ENCODE measurements around the gene HOXC11. TPM values are rescaled to one million over a fixed set of nuclear protein-coding genes. Genes with fewer than 3 reads are reported as not detected.
A peak's percentile ranks its signal among the peaks of the same experiment; 100 is the strongest.

Gene HOXC11
- total and polyA plus RNA-seq, 4 donors = 0.38 to 4.1 TPM; not detected in 2

GRCh38 chr12:53950437-53950773 lies 22.5 kb upstream of the HOXC11 start:
- intact Hi-C loops (cut with DNase I) = no loop called here
- DNase-seq (no peak), ATAC-seq (ENCODE audit: low FRiP score) (no peak)
- Histone ChIP-seq H3K27me3 (ENCODE audit: control insufficient read depth in 1 of 2, insufficient read depth in 2 of 2, low read length in 1 of 2) (no peaks in the 10 kb centered on the region), H3K4me1 (ENCODE audit: control insufficient read depth in 1 of 2, insufficient read depth in 2 of 2, low read length in 2 of 2) (no peaks in the 10 kb centered on the region), H3K27ac (ENCODE audit: low read depth in 1 of 2, low read length in 2 of 2) (no peak overlapping the region), H3K36me3 (ENCODE audit: control insufficient read depth in 1 of 2, insufficient read depth in 2 of 2, low read length in 1 of 2) (no peaks in the 10 kb centered on the region), H3K4me3 (ENCODE audit: low read length in 2 of 2) (no peak overlapping the region), H3K9me3 (ENCODE audit: control insufficient read depth, low read length) (no peaks in the 10 kb centered on the region)
- 6% methylated on average over 10 of the region's 10 CpGs for WGBS, 2 donors

DNA sequence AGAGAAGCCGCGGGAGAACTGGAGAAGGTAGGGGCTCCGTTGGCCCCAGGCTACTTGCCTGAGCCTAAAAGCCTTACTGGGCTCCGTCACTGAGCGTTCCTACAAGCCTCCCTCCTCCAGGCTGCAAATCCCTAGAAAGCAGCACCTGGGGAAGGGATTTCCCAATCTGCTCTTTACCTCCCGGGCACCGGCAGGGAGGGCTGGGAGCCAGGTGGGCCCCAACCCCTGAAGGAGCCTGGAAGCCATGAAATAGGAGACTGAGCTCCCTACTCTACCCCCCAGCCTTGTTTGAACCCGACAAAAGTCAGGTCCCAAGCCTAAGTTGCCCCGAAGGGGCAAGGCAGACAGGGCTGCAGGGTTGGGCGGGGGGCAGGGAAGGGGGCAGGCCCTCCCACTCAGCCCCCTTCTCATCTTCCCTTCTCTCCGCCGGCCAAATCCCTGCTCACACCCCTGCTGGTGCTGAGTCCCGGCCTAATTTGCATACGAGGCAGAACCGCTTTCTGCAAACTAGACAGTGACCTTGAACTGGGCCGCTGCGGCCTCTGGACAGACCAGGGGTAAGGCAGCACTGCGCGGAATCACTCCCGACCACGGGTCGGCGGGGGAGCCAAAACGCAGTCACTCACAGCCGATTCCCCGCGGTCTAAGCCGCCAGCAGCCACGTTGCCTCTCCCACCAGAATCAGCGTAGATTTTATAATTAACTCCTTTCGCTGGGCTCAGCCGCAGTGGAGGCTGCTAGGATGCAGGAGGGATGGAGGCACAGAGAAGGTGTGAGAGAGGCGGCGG lies 21.9 kb upstream of the HOXC11 start:
- H3K4me3 ChIP-seq (ENCODE audit: low read length in 2 of 2) = no peak overlapping the region
- 6 to 8% methylated on average over 34 of the region's 34 CpGs for WGBS, 2 donors
- H3K9me3 ChIP-seq (ENCODE audit: control insufficient read depth, low read length) = no peaks in the 10 kb centered on the region
- H3K27me3 ChIP-seq (ENCODE audit: control insufficient read depth in 1 of 2, insufficient read depth in 2 of 2, low read length in 1 of 2) = no peaks in the 10 kb centered on the region
- DNase-seq (peak in 1 of 2 donors; percentile 69), ATAC-seq (ENCODE audit: low FRiP score) (no peak)
- H3K36me3 ChIP-seq (ENCODE audit: control insufficient read depth in 1 of 2, insufficient read depth in 2 of 2, low read length in 1 of 2) = no peaks in the 10 kb centered on the region
- intact Hi-C loops (cut with DNase I) = no loop called here
- no peak overlapping the region for H3K27ac ChIP-seq (ENCODE audit: low read depth in 1 of 2, low read length in 2 of 2)
- H3K4me1 ChIP-seq (ENCODE audit: control insufficient read depth in 1 of 2, insufficient read depth in 2 of 2, low read length in 2 of 2) = no peaks in the 10 kb centered on the region

GRCh38 chr12:53951577-53952334 lies 21.2 kb upstream of the HOXC11 start:
- WGBS, 2 donors = 4 to 6% methylated on average over 47 of the region's 47 CpGs
- Histone ChIP-seq H3K9me3 (ENCODE audit: control insufficient read depth, low read length) (no peaks in the 10 kb centered on the region), H3K27ac (ENCODE audit: low read depth in 1 of 2, low read length in 2 of 2) (no peak overlapping the region), H3K27me3 (ENCODE audit: control insufficient read depth in 1 of 2, insufficient read depth in 2 of 2, low read length in 1 of 2) (no peaks in the 10 kb centered on the region), H3K4me1 (ENCODE audit: control insufficient read depth in 1 of 2, insufficient read depth in 2 of 2, low read length in 2 of 2) (no peaks in the 10 kb centered on the region), H3K36me3 (ENCODE audit: control insufficient read depth in 1 of 2, insufficient read depth in 2 of 2, low read length in 1 of 2) (no peaks in the 10 kb centered on the region), H3K4me3 (ENCODE audit: low read length in 2 of 2) (no peak overlapping the region)
- intact Hi-C loops (cut with DNase I) = no loop called here
- ATAC-seq (ENCODE audit: low FRiP score) (no peak), DNase-seq (peak in 1 of 2 donors; percentile 62)

DNA sequence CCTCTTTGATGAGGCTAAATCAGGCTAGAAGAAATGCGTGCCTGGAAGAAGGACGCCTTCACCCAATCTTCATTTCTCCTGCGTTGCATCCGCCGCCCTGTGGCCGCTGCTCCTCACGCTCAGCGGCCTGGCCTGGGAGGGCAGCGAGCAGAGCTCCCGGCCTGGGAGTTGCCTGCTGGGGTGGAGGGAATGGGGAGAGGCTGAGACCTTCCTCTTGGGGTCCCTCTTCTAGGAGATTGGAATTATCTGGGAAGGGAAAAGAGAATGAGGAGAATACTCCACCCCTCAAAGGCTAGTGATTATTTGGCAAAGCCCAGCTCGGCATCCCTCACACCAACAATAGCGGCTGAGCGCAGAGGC lies 20.6 kb upstream of the HOXC11 start:
- H3K36me3 ChIP-seq (ENCODE audit: control insufficient read depth in 1 of 2, insufficient read depth in 2 of 2, low read length in 1 of 2) = no peaks in the 10 kb centered on the region
- ATAC-seq (ENCODE audit: low FRiP score) (no peak), DNase-seq (no peak)
- H3K27ac ChIP-seq (ENCODE audit: low read depth in 1 of 2, low read length in 2 of 2) = no peak overlapping the region
- no peaks in the 10 kb centered on the region for H3K9me3 ChIP-seq (ENCODE audit: control insufficient read depth, low read length)
- 22 to 25% methylated on average over 13 of the region's 13 CpGs for WGBS, 2 donors
- H3K4me3 ChIP-seq (ENCODE audit: low read length in 2 of 2) = no peak overlapping the region
- H3K27me3 ChIP-seq (ENCODE audit: control insufficient read depth in 1 of 2, insufficient read depth in 2 of 2, low read length in 1 of 2) = no peaks in the 10 kb centered on the region
- no peaks in the 10 kb centered on the region for H3K4me1 ChIP-seq (ENCODE audit: control insufficient read depth in 1 of 2, insufficient read depth in 2 of 2, low read length in 2 of 2)
- intact Hi-C loops (cut with DNase I) = no loop called here

GRCh38 chr12:53952871-53953734 lies 19.8 kb upstream of the HOXC11 start:
- Histone ChIP-seq H3K9me3 (ENCODE audit: control insufficient read depth, low read length) (no peaks in the 10 kb centered on the region), H3K4me1 (ENCODE audit: control insufficient read depth in 1 of 2, insufficient read depth in 2 of 2, low read length in 2 of 2) (no peaks in the 10 kb centered on the region), H3K4me3 (ENCODE audit: low read length in 2 of 2) (no peak overlapping the region), H3K27ac (ENCODE audit: low read depth in 1 of 2, low read length in 2 of 2) (no peak overlapping the region), H3K36me3 (ENCODE audit: control insufficient read depth in 1 of 2, insufficient read depth in 2 of 2, low read length in 1 of 2) (no peaks in the 10 kb centered on the region), H3K27me3 (ENCODE audit: control insufficient read depth in 1 of 2, insufficient read depth in 2 of 2, low read length in 1 of 2) (peaks cover 0 to under 1% of the 10 kb centered on the region in 2 donors)
- intact Hi-C loops (cut with DNase I) = no loop called here
- ATAC-seq (ENCODE audit: low FRiP score) (no peak), DNase-seq (peak in 1 of 2 donors; percentile 72)
- whole genome bisulfite sequencing, 2 donors = 11 to 12% methylated on average over 38 of the region's 38 CpGs

GRCh38 chr12:53953831-53954693 lies 18.9 kb upstream of the HOXC11 start:
- no peak overlapping the region for H3K4me3 ChIP-seq (ENCODE audit: low read length in 2 of 2)
- no peaks in the 10 kb centered on the region for H3K9me3 ChIP-seq (ENCODE audit: control insufficient read depth, low read length)
- no peak for ATAC-seq (ENCODE audit: low FRiP score)
- no peak overlapping the region for H3K27ac ChIP-seq (ENCODE audit: low read depth in 1 of 2, low read length in 2 of 2)
- intact Hi-C loops (cut with DNase I) = no loop called here
- no peaks in the 10 kb centered on the region for H3K4me1 ChIP-seq (ENCODE audit: control insufficient read depth in 1 of 2, insufficient read depth in 2 of 2, low read length in 2 of 2)
- DNase-seq = no peak
- H3K27me3 ChIP-seq (ENCODE audit: control insufficient read depth in 1 of 2, insufficient read depth in 2 of 2, low read length in 1 of 2) = peaks cover 0 to 1% of the 10 kb centered on the region in 2 donors
- WGBS, 2 donors = 13 to 14% methylated on average over 19 of the region's 19 CpGs
- no peaks in the 10 kb centered on the region for H3K36me3 ChIP-seq (ENCODE audit: control insufficient read depth in 1 of 2, insufficient read depth in 2 of 2, low read length in 1 of 2)

DNA sequence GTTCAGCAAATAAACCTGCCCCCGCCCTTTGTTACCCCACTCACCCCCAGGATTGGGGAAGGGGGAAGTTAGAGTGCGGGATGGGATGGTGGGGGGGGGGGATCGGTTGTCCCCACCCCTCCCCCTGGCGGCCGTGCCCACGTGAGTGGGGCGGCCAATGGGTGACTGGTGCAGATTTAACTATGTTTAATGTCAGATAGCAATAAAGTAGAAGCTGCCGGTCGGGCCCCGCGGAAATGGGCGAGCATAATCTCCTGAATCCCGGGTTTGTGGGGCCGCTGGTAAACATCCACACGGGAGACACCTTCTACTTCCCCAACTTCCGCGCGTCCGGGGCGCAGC lies 18.3 kb upstream of the HOXC11 start, which contains the start of gene HOXC12:
Gene HOXC12, plus strand, starts transcription at position 210 of the 342 bp plus-strand sequence. Its CDS starts 27 bp downstream, at position 237.
- Histone ChIP-seq H3K4me1 (ENCODE audit: control insufficient read depth in 1 of 2, insufficient read depth in 2 of 2, low read length in 2 of 2) (no peaks in the 10 kb centered on the region), H3K27ac (ENCODE audit: low read depth in 1 of 2, low read length in 2 of 2) (no peak within 1 kb of the TSS), H3K9me3 (ENCODE audit: control insufficient read depth, low read length) (no peaks in the 10 kb centered on the region), H3K27me3 (ENCODE audit: control insufficient read depth in 1 of 2, insufficient read depth in 2 of 2, low read length in 1 of 2) (peaks cover 0 to 1% of the 10 kb centered on the region in 2 donors), H3K4me3 (ENCODE audit: low read length in 2 of 2) (no peak within 1 kb of the TSS), H3K36me3 (ENCODE audit: control insufficient read depth in 1 of 2, insufficient read depth in 2 of 2, low read length in 1 of 2) (no peaks in the 10 kb centered on the region)
- ATAC-seq (ENCODE audit: low FRiP score) (no peak), DNase-seq (peak in 1 of 2 donors; percentile 75)
- WGBS, 2 donors = 5 to 8% methylated on average over 20 of the region's 20 CpGs
- intact Hi-C loops (cut with DNase I) = no loop called here
